NT2/D1 (cell line): Measurements from ENCODE around the gene NAXD.

ENCODE experiments used
- SUZ12 ChIP-seq: IDR thresholded peaks from 2 replicates; pipeline ENCODE4 v1.6.1; 2011; ENCODE audit not compliant: insufficient read length, insufficient read depth; ENCODE audit errors: extremely low read depth
- YY1 ChIP-seq: IDR thresholded peaks from 2 replicates; pipeline ENCODE4 v1.6.1; 2011; ENCODE audit not compliant: insufficient read length, insufficient read depth
- ZNF274 ChIP-seq: IDR thresholded peaks from 2 replicates; pipeline ENCODE4 v1.6.1; 2011; ENCODE audit warnings: mild to moderate bottlenecking, low read depth, low read length

DNA sequence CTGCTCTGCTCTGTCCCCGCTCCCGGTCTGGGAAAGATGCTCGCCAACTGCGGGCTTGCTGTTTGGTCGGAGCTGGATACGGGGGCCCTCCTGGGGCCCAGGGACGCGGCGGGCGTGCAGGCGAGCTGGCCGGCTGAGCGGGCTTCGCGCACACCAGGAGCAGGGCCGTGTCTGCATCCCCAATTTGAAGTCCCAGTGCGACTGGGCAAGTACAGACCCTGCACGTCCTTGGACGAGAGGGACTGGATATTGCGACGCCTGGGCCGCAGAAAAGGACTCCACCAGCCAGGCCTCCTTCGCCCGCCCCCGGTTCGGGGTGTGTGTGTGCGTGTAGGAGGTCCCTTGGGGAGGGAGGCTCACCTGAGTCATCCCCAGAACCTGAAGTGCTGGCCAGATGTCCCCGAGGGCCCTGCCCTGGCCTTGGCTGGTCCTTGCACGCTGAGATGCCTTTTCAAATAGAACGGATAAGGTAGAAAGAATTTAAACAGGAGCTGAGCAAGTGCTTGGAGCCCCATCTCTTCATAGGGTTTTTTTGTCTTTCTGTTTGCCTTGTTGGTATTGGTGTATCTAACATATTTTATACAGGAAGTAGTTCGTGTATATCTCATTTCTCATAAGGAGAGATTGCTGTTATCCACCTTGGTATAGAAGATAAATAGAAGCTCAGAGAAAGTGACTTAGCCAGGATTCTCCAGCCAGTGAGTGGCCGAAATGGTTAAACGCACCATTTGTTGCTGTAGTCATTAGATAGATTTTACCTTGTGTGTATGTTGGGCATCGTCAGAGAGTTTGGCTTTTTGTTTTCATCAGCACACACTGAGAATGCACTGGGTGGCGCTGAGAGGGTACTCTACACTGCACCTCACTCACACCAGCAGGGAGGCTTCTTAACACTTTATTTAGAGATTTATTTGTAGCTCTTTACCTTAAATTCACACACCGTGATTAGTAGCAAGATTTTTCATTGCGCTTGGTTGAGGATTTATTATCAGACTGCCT, 1.1 kb downstream of the NAXD start:
- TF ChIP-seq SUZ12, result no peak
- TF ChIP-seq ZNF274, result no peak
- TF ChIP-seq YY1, result no peak
